ENCODE data around the gene AKT3. TPM values are rescaled to one million over a fixed set of nuclear protein-coding genes. Genes with fewer than 3 reads are reported as not detected.
"Not testable (repeated sequence)": the region's sequence is repeated elsewhere in the genome, so short reads cannot be mapped to it uniquely, and the experiment has no call there.

AKT3 gene
- total RNA-seq, 1 experiment from 2014 or later: 15.2 TPM

DNA sequence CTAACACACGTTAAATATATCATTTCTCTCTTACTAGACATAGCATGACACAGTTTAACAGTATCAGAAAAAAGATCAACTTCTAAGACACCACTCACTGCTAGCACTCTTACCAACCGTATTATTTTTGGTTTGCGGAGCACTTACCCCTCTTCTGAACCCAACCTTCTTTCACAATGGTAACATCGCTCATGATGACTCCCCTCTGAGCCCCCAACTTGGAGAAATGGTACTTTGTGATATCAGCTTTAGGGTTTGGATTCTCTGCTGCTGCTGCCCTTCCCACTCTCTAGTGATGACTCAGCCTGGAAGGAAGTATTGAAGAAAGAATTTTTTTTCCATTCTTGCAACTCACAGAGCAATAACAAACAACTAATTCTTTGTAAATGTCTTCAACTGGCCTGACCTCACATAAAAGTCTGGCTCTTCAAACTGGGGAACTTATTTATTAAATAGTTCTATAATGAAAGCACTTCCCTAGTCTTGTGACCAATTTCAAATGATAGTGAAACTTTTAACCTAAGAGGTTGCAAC lies 7.0 kb downstream of the AKT3 start:
- DNase-seq (ENCODE audit: extremely low read depth, low read depth): no peak

DNA sequence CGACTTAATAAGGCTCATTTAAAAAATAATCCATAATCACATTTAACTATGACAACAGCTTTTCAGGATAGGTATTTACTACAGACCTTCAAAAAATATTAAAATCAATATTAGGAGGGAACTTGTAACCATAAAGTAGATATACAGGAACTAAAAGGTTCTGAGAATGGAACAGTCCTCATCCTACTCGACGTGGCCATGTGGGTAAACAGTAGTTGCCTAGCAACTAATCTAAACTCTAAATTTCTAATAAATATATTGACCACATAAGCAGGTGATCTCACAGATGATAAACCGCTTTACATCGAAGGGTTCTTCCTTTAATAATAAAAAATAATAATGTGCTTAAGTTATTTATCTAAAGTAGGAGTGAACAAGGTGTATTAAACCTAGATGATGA lies 7.9 kb downstream of the AKT3 start:
- DNase-seq (ENCODE audit: extremely low read depth, low read depth): no peak

DNA sequence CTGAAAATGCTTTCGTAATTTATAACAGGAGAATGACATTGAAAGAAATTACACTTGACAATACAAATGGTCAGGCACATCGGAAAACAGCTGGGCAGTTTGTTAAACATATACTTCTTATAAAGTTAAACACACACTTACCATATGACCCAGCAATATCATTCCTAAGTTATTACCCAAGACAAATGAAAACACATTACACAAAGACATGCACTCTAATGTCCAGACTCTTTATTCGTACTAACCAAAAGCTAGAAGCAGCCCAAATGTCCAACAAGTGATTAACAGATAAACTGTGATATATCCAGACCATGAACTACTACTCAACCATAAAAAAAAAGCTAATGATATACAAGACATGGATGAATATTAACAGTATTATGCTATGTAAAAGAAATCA lies 8.5 kb downstream of the AKT3 start:
- DNase-seq (ENCODE audit: extremely low read depth, low read depth): no peak

DNA sequence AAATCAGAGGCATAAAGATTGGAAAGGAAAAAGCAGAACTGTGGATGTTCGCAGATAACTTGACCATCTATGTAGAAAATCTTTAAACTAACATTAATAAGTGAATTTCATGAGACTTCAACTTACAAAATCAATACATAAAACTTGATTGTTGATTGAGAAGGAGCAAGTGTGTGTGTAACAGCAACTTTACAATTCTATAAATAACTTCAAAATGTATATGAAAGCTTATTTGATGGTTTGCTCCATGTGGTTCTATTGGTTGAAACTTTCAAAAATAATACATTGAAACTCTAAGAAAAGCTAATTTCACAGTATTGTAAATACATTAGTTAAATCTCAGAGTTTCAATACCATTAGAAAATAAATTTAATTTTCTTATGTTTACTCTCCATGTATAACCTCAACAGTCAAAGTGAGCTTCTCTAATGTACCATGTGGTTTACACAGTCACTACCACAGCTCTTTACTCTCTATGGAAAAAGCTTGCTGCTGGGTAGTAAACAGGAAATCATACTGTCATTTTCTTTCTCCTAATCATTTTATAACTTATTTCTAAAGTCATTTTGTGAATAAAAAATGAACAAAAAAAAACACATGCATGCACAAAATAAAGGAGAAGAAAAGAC lies 12.0 kb downstream of the AKT3 start:
- DNase-seq (ENCODE audit: extremely low read depth, low read depth): no peak

DNA sequence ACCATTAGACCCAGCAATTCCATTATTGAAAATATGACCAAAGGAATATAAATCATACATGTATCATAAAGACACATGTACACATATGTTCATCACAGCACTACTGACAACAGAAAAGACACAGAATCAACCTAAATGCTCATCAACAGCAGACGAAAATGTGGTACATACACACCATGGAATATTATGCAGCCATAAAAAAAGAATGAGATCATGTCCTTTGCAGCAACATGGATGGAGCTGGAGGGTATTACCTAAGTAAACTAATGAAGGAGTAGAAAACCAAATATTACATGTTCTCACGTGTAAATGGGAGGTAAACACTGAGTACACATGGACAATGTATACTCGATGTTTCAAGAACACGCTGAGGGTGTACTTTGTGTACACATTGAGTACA lies 15.9 kb downstream of the AKT3 start:
- DNase-seq (ENCODE audit: extremely low read depth, low read depth): no peak

DNA sequence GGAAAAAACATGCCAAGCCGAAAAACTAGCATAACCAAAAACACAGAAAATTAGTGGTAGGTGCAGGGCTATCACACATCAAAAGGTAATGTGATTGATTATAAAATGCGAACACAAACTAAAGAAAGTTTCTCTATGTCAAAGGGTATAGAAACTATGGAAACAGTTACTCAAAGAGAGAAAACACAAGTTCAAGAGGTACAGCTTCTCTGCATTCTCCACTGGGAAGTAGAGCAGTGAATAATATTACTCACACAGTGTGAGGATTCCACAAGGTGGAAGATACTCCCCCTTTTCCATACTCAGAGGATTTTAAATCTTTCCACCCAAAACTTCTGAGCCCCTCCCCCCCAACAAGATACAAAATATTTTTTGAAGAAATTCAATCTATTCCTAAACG lies 18.6 kb downstream of the AKT3 start:
- DNase-seq (ENCODE audit: extremely low read depth, low read depth): no peak

DNA sequence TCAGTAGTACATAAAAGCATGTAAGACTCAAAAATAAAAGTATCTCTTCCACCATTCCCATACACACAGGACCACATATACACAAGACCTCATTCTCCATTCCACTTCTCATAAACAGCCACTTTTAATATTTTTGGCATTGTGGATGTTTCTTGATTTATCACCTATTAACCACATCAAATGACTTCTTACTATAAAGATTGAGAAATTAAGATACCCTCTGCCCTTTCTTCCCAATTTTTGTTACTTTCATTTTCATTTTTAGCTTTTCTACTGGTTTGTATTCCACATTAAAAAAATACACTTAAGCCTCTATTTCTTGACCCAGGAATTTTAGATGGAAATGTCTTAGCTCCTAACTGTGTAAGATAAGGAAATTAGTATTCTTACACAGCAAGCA lies 22.8 kb downstream of the AKT3 start:
- DNase-seq (ENCODE audit: extremely low read depth, low read depth): no peak

DNA sequence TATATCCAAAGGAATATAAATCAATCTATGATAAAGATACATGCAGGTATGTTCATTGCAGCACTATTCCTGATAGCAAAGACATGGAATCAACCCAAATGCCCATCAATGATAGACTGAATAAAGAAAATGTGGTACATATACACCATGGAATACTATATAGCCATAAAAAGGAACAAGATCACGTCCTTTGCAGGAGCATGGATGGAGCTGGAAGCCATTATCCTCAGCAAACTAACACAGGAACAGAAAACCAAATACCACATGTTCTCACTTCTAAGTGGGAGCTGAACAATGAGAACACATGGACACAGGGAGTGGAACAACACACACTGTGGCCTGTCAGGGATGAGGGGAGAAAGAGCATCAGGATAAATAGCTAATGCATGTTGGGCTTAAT lies 25.1 kb downstream of the AKT3 start:
- not testable (repeated sequence) for DNase-seq (ENCODE audit: extremely low read depth, low read depth)

DNA sequence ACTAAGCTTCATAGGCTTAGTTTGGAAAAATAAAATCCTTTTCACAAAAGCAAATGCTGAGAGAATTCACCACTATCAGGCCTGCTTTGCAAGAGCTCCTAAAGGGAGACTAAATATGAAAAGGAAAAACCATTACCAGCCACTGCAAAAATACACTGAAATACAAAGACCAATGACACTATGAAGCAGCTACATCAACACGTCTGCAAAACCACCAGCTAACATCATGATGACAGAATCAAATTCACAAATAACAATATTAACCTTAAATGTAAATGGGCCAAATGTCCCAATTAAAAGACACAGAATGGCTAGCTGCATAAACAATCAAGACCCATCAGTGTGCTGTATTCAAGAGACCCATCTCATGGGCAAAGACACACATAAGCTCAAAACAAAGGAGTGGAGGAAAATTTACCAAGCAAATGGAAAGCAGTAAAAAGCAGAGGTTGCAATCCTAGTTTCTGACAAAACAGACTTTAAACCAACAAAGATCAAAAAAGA lies 28.8 kb downstream of the AKT3 start:
- DNase-seq (ENCODE audit: extremely low read depth, low read depth): no peak

DNA sequence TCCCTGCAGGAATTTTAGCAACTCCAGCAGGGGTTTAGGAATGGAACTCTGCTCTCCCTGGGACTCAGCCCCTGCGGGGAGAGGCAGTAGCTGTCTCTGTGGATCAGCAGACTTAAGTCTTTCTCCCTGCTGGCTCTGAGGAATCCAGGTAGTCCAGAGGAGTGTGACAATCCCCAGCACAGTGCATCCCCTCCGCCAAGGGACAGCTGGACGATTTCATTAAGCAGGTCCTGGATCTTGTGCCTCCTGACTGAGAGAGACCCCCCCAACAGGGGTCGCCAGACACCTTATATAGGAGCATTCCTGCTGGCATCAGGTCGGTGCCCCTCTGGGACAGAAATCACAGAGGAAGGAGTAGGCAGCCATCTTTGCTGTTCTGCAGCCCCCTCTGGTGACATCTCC lies 30.6 kb downstream of the AKT3 start:
- DNase-seq (ENCODE audit: extremely low read depth, low read depth): no peak

DNA sequence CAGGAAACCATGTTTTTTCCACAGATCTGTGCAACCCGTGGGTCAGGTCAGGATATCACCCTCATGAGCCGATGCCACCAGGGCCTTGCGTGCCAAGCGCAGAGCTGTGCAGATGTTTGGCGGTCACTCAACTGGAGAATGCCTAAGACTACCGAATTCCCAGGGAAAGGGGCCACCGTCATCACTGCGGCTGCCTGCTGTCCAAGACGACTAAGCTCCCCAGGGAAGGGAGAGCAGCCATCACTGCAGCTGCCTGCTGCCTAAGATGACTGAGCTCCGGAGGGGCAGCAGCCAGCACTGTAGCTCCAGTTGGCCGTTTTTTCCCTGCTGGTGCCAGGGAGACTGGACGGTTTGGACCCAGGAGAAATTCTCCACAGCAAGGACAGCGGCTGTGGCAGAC lies 31.1 kb downstream of the AKT3 start:
- no peak for DNase-seq (ENCODE audit: extremely low read depth, low read depth)

DNA sequence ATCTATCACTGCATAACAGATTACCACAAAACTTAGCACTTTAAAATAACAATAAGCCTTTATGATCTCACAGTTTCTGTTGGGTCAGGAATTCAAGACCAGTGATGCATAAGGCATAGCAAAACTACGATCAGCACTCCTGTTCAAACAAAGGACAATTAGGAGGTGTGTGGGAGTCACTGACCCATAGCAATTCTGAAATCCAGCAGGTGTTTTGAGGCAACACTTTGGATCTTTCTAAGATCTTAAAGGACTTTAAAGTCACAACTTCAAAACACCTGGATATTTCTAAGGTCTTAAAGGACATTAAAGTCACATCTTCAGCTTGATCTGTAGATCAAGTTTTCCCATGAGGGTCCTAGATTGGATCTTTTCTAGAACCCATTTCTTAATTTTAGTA lies 35.3 kb downstream of the AKT3 start:
- no peak for DNase-seq (ENCODE audit: extremely low read depth, low read depth)

DNA sequence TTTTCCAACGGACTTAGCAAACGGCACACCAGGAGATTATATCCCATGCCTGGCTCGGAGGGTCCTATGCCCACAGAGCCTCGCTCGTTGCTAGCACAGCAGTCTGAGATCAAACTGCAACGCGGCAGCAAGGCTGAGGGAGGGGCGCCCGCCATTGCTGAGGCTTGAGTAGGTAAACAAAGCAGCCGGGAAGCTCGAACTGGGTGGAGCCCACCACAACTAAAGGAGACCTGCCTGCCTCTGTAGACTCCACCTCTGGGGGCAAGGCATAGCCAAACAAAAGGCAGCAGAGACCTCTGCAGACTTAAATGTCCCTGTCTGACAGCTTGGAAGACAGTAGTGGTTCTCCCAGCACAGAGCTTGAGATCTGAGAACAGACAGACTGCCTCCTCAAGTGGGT lies 42.7 kb downstream of the AKT3 start:
- not testable (repeated sequence) for DNase-seq (ENCODE audit: extremely low read depth, low read depth)

DNA sequence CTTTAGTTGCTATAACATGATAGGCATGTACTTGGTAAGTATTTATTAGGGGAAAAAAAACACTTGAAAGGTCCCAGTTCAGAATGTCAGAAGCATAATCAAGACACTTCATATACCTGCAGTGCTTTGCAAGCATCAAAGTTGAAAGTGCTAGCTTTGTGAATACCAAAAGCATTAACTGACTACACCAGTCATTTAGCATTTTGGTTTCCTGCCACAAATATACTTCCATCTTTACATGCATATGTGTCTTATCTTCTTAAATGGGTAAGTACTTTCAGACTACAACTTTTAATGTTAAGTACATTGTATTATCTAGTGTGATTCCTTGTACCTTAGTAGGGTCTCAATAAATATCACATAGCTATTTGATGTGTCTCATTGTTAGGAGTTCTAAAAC lies 43.7 kb downstream of the AKT3 start:
- DNase-seq (ENCODE audit: extremely low read depth, low read depth): no peak

DNA sequence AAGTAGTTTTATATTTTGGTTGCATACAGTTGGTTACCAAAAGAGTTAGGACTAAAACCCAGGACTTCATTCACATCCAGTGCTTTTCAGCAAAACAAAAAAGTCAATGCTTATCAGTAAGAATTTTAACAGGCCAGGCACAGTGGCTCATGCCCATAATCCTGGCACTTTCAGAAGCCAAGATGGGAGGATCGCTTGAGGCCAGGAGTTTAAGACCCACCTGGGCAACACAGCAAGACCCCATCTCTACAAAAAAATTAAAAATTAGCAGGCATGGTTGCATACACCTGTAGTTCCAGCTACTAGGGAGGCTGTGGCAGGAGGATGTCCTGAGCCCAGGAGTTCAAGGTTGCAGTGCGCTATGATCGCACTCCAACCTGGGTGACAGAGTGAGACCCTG lies 47.3 kb downstream of the AKT3 start:
- no peak for DNase-seq (ENCODE audit: extremely low read depth, low read depth)

DNA sequence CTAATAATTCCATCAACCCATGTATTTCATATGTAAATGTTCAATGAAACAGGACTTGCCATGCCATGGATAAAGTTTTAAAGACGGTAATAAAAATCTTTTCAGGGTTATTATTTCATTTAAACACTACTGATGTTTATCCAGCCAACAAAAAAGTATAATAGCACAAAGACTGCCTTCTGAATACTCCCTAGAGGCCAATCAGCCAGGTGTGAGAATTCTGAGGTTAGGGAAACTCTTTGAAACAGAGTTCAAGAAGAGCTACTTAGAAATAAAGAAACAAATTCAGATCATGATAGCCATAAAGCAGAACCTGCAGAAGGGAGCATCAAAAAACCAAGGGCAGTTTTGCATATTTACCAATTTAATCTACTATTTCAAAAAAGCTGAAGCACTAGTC lies 48.7 kb downstream of the AKT3 start:
- DNase-seq (ENCODE audit: extremely low read depth, low read depth): no peak

DNA sequence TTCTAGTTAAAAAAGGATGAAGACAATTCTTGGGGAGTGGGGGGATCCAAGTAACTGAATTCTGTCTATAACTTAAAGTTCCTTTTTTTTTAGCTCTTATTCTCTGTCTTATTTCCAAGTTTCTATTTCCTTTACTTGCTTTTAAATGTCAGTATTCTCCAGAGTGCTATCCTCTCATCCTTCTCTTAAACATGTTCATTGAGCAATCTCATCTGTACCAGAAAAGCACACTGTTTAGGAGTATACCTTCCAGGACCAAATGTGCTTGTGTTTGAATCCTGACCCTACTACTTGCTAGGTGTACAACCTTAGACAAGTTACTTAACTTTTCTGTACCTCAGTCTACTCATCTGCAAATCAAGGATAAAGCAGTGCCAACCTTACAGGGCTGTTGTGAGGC lies 50.1 kb downstream of the AKT3 start:
- DNase-seq (ENCODE audit: extremely low read depth, low read depth): no peak

DNA sequence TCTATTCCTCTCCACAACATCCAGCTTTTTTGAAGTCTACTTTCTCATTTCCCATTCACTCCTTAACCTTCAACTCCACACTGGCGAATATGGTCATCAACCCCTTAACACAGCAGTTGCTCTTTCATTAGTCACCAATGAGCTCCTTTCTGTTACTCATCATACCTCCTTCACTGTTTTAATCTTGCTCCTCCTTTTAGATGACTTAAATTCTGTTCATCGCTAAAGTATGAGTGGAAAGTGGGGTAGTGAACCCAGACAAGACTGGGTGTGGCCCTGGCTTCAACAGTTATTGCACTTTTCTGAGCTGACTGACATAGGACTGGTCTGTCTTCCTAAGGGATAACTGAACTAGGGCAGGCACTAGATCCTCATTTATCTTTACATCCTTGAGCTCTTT lies 51.3 kb downstream of the AKT3 start:
- DNase-seq (ENCODE audit: extremely low read depth, low read depth): no peak

DNA sequence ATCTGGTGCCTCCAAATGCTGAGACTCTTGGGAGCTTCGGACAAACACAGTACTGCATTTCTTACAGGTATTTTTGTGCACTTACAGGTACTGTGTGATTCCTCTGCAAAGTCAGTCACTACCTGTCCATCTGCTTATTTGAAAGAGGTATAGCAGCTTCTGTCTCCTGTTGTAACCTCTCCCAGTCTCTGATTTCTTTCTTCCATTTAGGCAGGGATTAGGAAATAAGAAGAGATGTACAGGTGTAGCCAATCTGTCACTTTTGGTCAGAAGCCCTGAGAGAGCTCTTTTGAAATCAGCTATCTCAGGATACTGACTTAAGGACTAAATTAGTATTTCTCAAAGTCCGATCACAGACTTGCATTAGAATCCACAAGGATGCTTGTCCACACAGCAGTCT lies 54.0 kb downstream of the AKT3 start:
- no peak for DNase-seq (ENCODE audit: extremely low read depth, low read depth)

DNA sequence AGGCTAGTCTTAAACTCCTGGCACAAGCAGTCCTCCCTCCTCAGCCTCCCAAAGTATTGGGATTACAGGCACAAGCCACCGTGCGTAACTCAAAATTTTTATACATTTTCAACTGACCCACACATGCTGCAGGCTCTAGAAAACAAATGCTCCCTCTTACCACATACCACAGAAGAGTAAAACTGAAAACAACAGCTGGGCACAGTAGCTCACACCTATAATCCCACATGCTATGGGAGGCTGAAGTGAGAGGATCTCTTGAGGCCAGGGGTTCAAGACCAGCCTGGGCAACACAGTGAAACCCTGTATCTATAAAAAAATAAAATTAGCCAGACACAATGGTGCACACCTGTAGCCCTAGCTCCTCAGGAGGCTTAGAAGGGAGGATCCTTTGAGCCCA lies 56.7 kb downstream of the AKT3 start:
- DNase-seq (ENCODE audit: extremely low read depth, low read depth): no peak

DNA sequence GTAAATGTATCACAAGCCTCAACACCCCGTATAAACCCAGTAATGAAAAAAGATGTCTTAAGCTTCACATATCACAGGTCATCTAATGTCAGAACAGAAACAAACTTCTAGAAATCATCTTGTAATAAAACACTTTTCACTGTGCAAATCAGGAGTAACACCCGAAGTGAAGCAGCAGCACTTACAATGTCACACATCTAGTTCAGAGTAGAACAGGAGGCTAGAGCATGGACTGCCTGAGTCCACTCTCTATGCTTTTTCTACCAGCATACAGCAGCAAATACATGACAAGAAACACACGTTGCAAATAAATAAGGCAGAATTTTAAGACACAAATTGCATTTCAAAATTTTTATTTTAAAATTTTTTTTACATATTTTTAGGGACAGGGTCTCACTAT lies 57.2 kb downstream of the AKT3 start:
- no peak for DNase-seq (ENCODE audit: extremely low read depth, low read depth)

DNA sequence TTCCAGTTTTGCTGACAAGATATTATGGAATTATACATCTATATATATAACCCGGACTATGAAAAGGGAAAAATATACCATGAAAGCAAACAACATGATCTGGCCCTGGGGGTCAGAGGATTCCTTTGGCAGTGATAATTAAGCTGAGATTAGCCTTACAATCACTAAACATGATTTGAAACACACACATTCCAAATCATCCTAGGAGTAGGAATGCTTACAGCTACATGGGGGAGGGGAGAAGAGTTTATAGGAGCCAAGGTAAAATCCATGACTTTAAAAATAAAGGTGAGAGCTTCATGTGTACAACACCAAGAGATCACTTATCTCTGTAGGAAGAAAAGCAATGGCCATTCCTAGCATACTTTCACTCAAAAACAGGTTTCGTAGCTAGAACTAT lies 57.6 kb downstream of the AKT3 start:
- DNase-seq (ENCODE audit: extremely low read depth, low read depth): no peak
